ENCODE measurements around the gene TCEAL7. TPM values are rescaled to one million over a fixed set of nuclear protein-coding genes. Genes with fewer than 3 reads are reported as not detected.
A peak's percentile ranks its signal among the peaks of the same experiment; 100 is the strongest.

TCEAL7 gene
- total RNA-seq, 1 experiment from 2014 or later = not detected

DNA sequence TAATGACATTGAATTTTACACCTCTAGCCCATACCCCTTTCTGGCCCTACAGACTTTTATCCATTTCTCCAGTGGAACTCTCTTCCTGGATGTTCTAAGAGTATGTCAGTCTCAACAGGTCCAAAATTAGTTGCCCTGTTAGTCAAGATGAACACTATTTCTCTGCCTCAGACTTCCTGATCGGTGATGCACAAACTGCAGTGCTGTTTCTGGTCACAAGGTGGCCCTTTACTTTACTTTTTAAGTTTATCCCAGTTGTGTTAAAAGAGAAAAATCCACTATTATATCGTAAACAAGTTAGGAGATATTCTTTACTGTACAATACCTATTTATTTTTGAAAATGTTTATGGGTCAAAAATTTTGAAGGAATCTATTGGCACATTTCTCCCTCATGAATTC is 13.1 kb downstream of the TCEAL7 start:
- no peaks in the 10 kb centered on the region for H3K4me1 ChIP-seq (ENCODE audit: insufficient read depth, low read length)
- H3K4me2 ChIP-seq (ENCODE audit: low read length) = no peak overlapping the region
- H3F3A ChIP-seq (ENCODE audit: low read length, unreplicated experiment) = no peaks in the 10 kb centered on the region
- H3K4me3 ChIP-seq (ENCODE audit: low read length) = no peak overlapping the region
- CTCF ChIA-PET = interaction anchor here (1.0 kb wide), 1 partner anchor 121 kb away, joined by 10 read pairs; no protein-coding TSS in a partner anchor
- intact Hi-C loops (cut with micrococcal nuclease) = loop anchor here (1.0 to 10.0 kb wide), 2 partner anchors 121 to 128 kb away; partner anchors contain the start of gene BEX4
- H3K79me2 ChIP-seq (ENCODE audit: low read length) = no peaks in the 10 kb centered on the region
- ATAC-seq (peak; percentile 45), DNase-seq (peak; percentile 71)
- no peaks in the 10 kb centered on the region for H3K9me2 ChIP-seq (replicated peaks; ENCODE audit: low read length)
- peaks cover 7% of the 10 kb centered on the region; the same call in 1 of the 2 replicates for H3K27me3 ChIP-seq (ENCODE audit: low read length)
- H3K9ac ChIP-seq (ENCODE audit: low read length) = no peak overlapping the region
- no TSS peak for BruUV-seq (replicated peaks)
- POLR2A ChIA-PET (ENCODE audit: unreplicated experiment) = no interaction called here
- TF ChIP-seq EZH2 (IDR thresholded peaks at IDR 0.05; ENCODE audit: low read length, unreplicated experiment) = no peak
- TF ChIP-seq, protein P1, sequence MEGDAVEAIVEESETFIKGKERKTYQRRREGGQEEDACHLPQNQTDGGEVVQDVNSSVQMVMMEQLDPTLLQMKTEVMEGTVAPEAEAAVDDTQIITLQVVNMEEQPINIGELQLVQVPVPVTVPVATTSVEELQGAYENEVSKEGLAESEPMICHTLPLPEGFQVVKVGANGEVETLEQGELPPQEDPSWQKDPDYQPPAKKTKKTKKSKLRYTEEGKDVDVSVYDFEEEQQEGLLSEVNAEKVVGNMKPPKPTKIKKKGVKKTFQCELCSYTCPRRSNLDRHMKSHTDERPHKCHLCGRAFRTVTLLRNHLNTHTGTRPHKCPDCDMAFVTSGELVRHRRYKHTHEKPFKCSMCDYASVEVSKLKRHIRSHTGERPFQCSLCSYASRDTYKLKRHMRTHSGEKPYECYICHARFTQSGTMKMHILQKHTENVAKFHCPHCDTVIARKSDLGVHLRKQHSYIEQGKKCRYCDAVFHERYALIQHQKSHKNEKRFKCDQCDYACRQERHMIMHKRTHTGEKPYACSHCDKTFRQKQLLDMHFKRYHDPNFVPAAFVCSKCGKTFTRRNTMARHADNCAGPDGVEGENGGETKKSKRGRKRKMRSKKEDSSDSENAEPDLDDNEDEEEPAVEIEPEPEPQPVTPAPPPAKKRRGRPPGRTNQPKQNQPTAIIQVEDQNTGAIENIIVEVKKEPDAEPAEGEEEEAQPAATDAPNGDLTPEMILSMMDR (conservative IDR thresholded peaks at IDR 0.05; ENCODE audit: low read depth, low read length) = peak; percentile 75
- H2AFZ ChIP-seq (ENCODE audit: low read length) = no peak overlapping the region
- no peaks in the 10 kb centered on the region for H3K36me3 ChIP-seq (ENCODE audit: low read depth, low read length)
- H4K20me1 ChIP-seq (ENCODE audit: low read length) = no peaks in the 10 kb centered on the region
- H3K9me3 ChIP-seq (ENCODE audit: low read length) = no peaks in the 10 kb centered on the region
- H3K27ac ChIP-seq (ENCODE audit: low read length) = no peak overlapping the region

DNA sequence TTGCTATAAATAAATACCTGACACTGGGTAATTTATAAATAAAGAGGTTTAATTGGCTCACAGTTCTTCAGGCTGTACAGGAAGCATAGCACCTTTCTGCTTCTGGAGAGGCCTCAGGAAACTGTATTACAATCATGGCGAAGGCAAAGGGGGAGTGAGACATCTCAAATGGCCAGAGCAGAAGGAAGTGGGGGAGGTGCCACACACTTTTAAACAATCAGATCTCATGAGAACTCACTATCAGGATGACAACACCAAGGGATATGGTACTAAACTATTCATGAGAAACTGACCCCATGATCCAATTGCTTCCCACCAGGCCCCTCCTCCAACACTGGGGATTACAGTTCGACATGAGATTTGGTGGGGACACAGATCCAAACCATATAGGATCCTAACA is 14.6 kb downstream of the TCEAL7 start:
- H3K79me2 ChIP-seq (ENCODE audit: low read length) = no peaks in the 10 kb centered on the region
- no peak overlapping the region for H3K27ac ChIP-seq (ENCODE audit: low read length)
- H3K4me1 ChIP-seq (ENCODE audit: insufficient read depth, low read length) = no peaks in the 10 kb centered on the region
- H3K9ac ChIP-seq (ENCODE audit: low read length) = no peak overlapping the region
- ChIA-PET POLR2A (ENCODE audit: unreplicated experiment) (no interaction called here), CTCF (no interaction called here)
- BruUV-seq (replicated peaks) = no TSS peak
- no peak for DNase-seq
- H3K4me3 ChIP-seq (ENCODE audit: low read length) = no peak overlapping the region
- intact Hi-C loops (cut with micrococcal nuclease) = loop anchor here (10.0 kb wide), 1 partner anchor 130 kb away; the partner anchor contains the start of gene BEX4
- H3K36me3 ChIP-seq (ENCODE audit: low read depth, low read length) = no peaks in the 10 kb centered on the region
- ATAC-seq = no peak
- TF ChIP-seq EZH2 (IDR thresholded peaks at IDR 0.05; ENCODE audit: low read length, unreplicated experiment) = no peak
- TF ChIP-seq, protein P1 (conservative IDR thresholded peaks at IDR 0.05; ENCODE audit: low read depth, low read length) = no peak
- no peak for TF ChIP-seq EZH2phosphoT487 (IDR thresholded peaks at IDR 0.05; ENCODE audit: borderline replicate concordance, low read length)
- no peaks in the 10 kb centered on the region for H3K27me3 ChIP-seq (ENCODE audit: low read length)
- H3K9me2 ChIP-seq (replicated peaks; ENCODE audit: low read length) = no peaks in the 10 kb centered on the region
- no peak overlapping the region for H2AFZ ChIP-seq (ENCODE audit: low read length)
- no peak overlapping the region for H3K4me2 ChIP-seq (ENCODE audit: low read length)
- no peaks in the 10 kb centered on the region for H3K9me3 ChIP-seq (ENCODE audit: low read length)
- H3F3A ChIP-seq (ENCODE audit: low read length, unreplicated experiment) = no peaks in the 10 kb centered on the region
- no peaks in the 10 kb centered on the region for H4K20me1 ChIP-seq (ENCODE audit: low read length)

DNA sequence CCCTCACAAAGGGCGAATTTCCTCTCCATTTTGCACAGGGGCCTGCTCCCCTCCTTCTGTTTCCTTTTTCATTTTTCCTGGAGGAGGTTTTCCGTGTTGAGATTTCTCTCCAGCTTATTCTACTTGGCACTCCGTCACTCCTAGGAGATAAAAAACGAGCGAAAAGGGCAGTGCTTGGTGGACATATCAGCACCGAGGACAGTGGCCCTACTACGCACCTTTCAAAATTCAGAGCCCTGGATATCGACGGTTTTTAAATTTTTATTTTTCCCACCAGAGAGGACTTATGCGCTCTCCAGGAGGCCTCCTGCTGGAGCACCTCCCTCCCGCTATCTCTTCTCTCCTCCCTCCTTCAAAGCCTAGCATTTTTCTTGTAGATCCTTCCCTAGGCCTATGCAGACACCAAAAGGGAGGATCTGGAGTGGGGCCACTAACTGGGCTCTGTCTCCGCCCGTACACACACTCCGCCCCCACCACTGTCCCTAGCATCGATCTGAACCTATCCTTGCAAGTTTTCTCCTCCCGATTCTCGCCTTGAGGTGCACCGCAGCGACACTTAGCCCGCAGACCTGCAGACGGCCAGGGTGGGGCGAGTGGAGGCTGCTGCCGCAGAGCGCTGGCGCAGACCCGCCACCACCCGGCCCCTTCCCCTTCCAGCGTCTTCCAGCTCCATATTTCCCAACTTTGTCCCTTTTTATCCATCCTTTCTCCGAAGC is 17.8 kb downstream of the TCEAL7 start:
- DNase-seq (no peak), ATAC-seq (no peak)
- CTCF ChIA-PET = no interaction called here
- no peak overlapping the region for H3K4me2 ChIP-seq (ENCODE audit: low read length)
- no peaks in the 10 kb centered on the region for H3K9me3 ChIP-seq (ENCODE audit: low read length)
- H3F3A ChIP-seq (ENCODE audit: low read length, unreplicated experiment) = no peaks in the 10 kb centered on the region
- no peaks in the 10 kb centered on the region for H4K20me1 ChIP-seq (ENCODE audit: low read length)
- intact Hi-C loops (cut with micrococcal nuclease) = loop anchor here (10.0 kb wide), 1 partner anchor 133 kb away; the partner anchor contains the start of gene BEX4
- H3K9me2 ChIP-seq (replicated peaks; ENCODE audit: low read length) = no peaks in the 10 kb centered on the region
- no TSS peak for BruUV-seq (replicated peaks)
- H3K36me3 ChIP-seq (ENCODE audit: low read depth, low read length) = no peaks in the 10 kb centered on the region
- no peaks in the 10 kb centered on the region for H3K27me3 ChIP-seq (ENCODE audit: low read length)
- H3K9ac ChIP-seq (ENCODE audit: low read length) = no peak overlapping the region
- no peak for TF ChIP-seq EZH2 (IDR thresholded peaks at IDR 0.05; ENCODE audit: low read length, unreplicated experiment)
- TF ChIP-seq, protein P1 (conservative IDR thresholded peaks at IDR 0.05; ENCODE audit: low read depth, low read length) = no peak
- no peak for TF ChIP-seq EZH2phosphoT487 (IDR thresholded peaks at IDR 0.05; ENCODE audit: borderline replicate concordance, low read length)
- no peaks in the 10 kb centered on the region for H3K4me1 ChIP-seq (ENCODE audit: insufficient read depth, low read length)
- H3K27ac ChIP-seq (ENCODE audit: low read length) = no peak overlapping the region
- H2AFZ ChIP-seq (ENCODE audit: low read length) = no peak overlapping the region
- no peaks in the 10 kb centered on the region for H3K79me2 ChIP-seq (ENCODE audit: low read length)
- POLR2A ChIA-PET (ENCODE audit: unreplicated experiment) = no interaction called here
- no peak overlapping the region for H3K4me3 ChIP-seq (ENCODE audit: low read length)
